CD4-positive, CD25-positive, alpha-beta regulatory T cell (primary cell): ENCODE results near the gene COPB1. TPM values are rescaled to one million over a fixed set of nuclear protein-coding genes. Genes with fewer than 3 reads are reported as not detected.
"Not testable (repeated sequence)": the region's sequence is repeated elsewhere in the genome, so short reads cannot be mapped to it uniquely, and the experiment has no call there.

Experiments
- ATAC-seq, 2 donors: fragments of 150-1000 bp; cut with Tn5 transposase; one replicate each; pipeline ENCODE4 v1.10.0; 2021; ENCODE audit warnings: low read depth in 2 of 2, moderate number of reproducible peaks in 2 of 2, moderate library complexity in 1 of 2
- DNase-seq, 3 donors: peaks; one replicate each; pipeline versions ENCODE4 v3.0.0 to v3.0.0-alpha.2; 2012 to 2022; ENCODE audit warnings: mixed read lengths in 1 of 3
- H3K27ac ChIP-seq: one replicate; pipeline ENCODE4 v1.7.0; 2013; ENCODE audit warnings: mild to moderate bottlenecking, low read length; ENCODE audit not compliant: insufficient read depth, poor library complexity, severe bottlenecking
- H3K27me3 ChIP-seq: one replicate; pipeline ENCODE4 v1.7.0; 2013; ENCODE audit warnings: low read length; ENCODE audit not compliant: control insufficient read depth, insufficient read depth
- H3K36me3 ChIP-seq: one replicate; pipeline ENCODE4 v1.7.0; 2013; ENCODE audit warnings: mild to moderate bottlenecking, low read length, moderate library complexity; ENCODE audit not compliant: control insufficient read depth, insufficient read depth
- H3K4me1 ChIP-seq: 2 replicates; pipeline ENCODE4 v1.7.0; 2013; ENCODE audit warnings: mild to moderate bottlenecking, low read length; ENCODE audit not compliant: insufficient read depth, control insufficient read depth, poor library complexity, severe bottlenecking
- H3K4me3 ChIP-seq: one replicate; pipeline ENCODE4 v1.7.0; 2013; ENCODE audit warnings: low read depth, mild to moderate bottlenecking, low read length, moderate library complexity
- H3K9me3 ChIP-seq, 2 experiments: 1 replicate in 1 of 2; 2 replicates in 1 of 2; pipeline ENCODE4 v1.7.0; 2013; ENCODE audit warnings: low read length in 2 of 2, mild to moderate bottlenecking in 1 of 2, moderate library complexity in 1 of 2; ENCODE audit not compliant: control insufficient read depth in 2 of 2
- H3K27ac Mint-ChIP-seq, 3 donors: one replicate each; pipeline ENCODE4 v1.8.0; 2020 to 2022; ENCODE audit warnings: mild to moderate bottlenecking in 3 of 3, mixed read lengths in 3 of 3, moderate library complexity in 2 of 3
- H3K27me3 Mint-ChIP-seq: one replicate; pipeline ENCODE4 v1.8.0; 2022; ENCODE audit warnings: mild to moderate bottlenecking, mixed read lengths
- H3K36me3 Mint-ChIP-seq: one replicate; pipeline ENCODE4 v1.8.0; 2020; ENCODE audit warnings: mixed read lengths
- H3K4me1 Mint-ChIP-seq, 4 donors: one replicate each; pipeline ENCODE4 v1.8.0; 2020 to 2022; ENCODE audit warnings: mixed read lengths in 4 of 4, mild to moderate bottlenecking in 1 of 4
- H3K4me3 Mint-ChIP-seq, 4 donors: one replicate each; pipeline ENCODE4 v1.8.0; 2020 to 2022; ENCODE audit warnings: mild to moderate bottlenecking in 4 of 4, mixed read lengths in 4 of 4, moderate library complexity in 3 of 4
- H3K9me3 Mint-ChIP-seq, 7 donors: one replicate each; pipeline ENCODE4 v1.8.0; 2020 to 2022; ENCODE audit warnings: mixed read lengths in 7 of 7, mild to moderate bottlenecking in 3 of 7, moderate library complexity in 2 of 7
- polyA plus RNA-seq, 4 donors: library from polyadenylated mRNA; unstranded; fragments of 300-500 nt; fragmentation: Illumina TruSeq; gene quantifications; one replicate each; pipeline ENCODE4 v1.2.3, GENCODE V29; 2021
- total RNA-seq: library from RNA; stranded (reverse); gene quantifications from one replicate; pipeline ENCODE4 v1.2.3, GENCODE V29; 2022

COPB1 gene
- total and polyA plus RNA-seq, 5 donors from 2014 or later: 66.1 to 94.9 (median 78.0) TPM

DNA sequence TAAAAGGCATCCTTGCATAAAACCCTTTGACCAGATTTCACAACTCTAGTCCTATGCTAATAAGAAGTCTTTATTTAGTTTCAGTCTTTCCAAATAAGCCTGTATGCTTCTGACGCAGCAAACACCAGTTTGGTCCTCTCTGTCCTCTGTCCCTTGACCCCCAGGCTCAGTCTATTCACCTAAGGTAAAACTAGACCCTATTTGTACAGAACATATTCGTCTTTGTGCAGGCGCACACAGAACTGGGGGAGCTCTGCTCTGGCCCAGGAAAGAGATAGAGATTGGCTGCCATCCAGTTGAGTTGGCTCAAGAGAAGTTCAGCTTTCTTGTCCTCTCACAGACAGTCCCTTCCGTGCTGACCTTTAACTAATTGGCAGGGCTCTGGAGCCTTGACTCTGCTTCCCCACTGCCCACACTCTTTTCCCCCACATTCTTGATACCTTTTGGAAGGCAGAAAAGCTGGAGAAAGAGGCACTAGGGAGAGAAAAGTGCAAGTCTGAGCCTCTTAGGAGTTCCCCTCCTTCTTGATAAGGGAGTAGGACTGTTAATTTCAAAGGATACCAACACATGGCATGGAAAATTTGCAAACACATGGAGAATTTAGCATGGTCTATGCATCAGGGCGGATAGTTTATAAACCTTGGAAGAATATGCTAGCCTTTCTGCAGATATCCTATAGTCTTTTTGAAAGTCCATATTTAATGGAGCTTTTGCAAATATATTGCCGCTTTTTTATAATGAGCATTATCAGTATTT is 41.8 kb upstream of the COPB1 start:
- peaks cover 0 to 2% (median 0%) of the 10 kb centered on the region in 7 donors for H3K9me3 Mint-ChIP-seq
- H3K4me1 Mint-ChIP-seq: peaks cover 19 to 65% (median 23%) of the 10 kb centered on the region in 4 donors
- H3K36me3 Mint-ChIP-seq: peaks cover 8% of the 10 kb centered on the region
- no peaks in the 10 kb centered on the region for H3K27me3 ChIP-seq
- ATAC-seq (no peak), DNase-seq (no peak)
- H3K4me3 ChIP-seq: no peak overlapping the region
- H3K4me1 ChIP-seq: peaks cover 10% of the 10 kb centered on the region
- no peaks in the 10 kb centered on the region for H3K36me3 ChIP-seq
- no peaks in the 10 kb centered on the region for H3K9me3 ChIP-seq
- no peaks in the 10 kb centered on the region for H3K27me3 Mint-ChIP-seq
- peak overlapping the region in 1 of 3 donors; percentile 46 for H3K27ac Mint-ChIP-seq
- H3K4me3 Mint-ChIP-seq: no peak overlapping the region
- no peak overlapping the region for H3K27ac ChIP-seq

GRCh38 chr11:14539982-14540421 is 40.4 kb upstream of the COPB1 start:
- DNase-seq (no peak), ATAC-seq (no peak)
- Histone ChIP-seq H3K4me3 (no peak overlapping the region), H3K9me3 (no peaks in the 10 kb centered on the region), H3K4me1 (peaks cover 10% of the 10 kb centered on the region), H3K36me3 (no peaks in the 10 kb centered on the region), H3K27ac (no peak overlapping the region), H3K27me3 (no peaks in the 10 kb centered on the region)
- no peaks in the 10 kb centered on the region for H3K27me3 Mint-ChIP-seq
- H3K4me3 Mint-ChIP-seq: peak overlapping the region in 1 of 4 donors; percentile 34
- peak overlapping the region in 2 of 3 donors; percentile 31 to 88 for H3K27ac Mint-ChIP-seq
- peaks cover 0 to 2% (median 0%) of the 10 kb centered on the region in 7 donors for H3K9me3 Mint-ChIP-seq
- H3K4me1 Mint-ChIP-seq: peaks cover 13 to 55% (median 18%) of the 10 kb centered on the region in 4 donors
- H3K36me3 Mint-ChIP-seq: peaks cover 8% of the 10 kb centered on the region

DNA sequence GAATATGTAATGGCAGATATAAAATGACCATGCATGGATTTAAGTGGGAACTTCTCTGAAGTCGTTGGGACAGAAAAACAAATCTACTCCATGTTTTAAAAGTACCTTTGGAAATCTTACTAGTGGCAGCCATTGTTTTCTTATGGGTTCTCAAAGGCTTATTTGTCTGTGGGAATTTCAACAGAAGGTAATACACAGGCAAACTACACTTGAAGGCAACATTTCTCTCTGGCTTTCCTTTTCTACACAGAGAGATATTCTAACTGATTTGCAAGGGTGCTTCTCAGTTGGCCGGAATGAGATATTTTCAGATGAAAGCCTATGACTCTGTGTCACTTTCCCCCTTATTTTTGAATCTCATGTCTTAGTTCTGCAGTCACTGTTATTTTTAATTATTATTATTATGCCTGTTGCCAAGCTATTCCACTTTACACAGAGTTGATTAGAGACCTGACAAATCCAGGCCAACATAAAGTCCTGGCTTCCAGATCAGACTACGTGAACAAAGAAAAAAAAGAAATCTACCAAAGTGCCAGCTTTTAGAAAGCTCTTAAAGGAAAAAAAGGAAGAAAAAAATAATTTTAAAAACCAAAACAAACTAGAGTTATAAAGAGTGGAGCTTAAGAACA is 39.4 kb upstream of the COPB1 start:
- no peak overlapping the region for H3K27ac ChIP-seq
- Mint-ChIP-seq H3K36me3 (peaks cover 4% of the 10 kb centered on the region), H3K27ac (peak overlapping the region; percentile 52 to 94 (median 88)), H3K4me1 (peaks cover 6 to 46% (median 13%) of the 10 kb centered on the region in 4 donors), H3K4me3 (no peak overlapping the region), H3K9me3 (peaks cover 0 to 2% (median 0%) of the 10 kb centered on the region in 7 donors), H3K27me3 (no peaks in the 10 kb centered on the region)
- H3K4me3 ChIP-seq: no peak overlapping the region
- no peaks in the 10 kb centered on the region for H3K36me3 ChIP-seq
- no peak for DNase-seq
- no peaks in the 10 kb centered on the region for H3K9me3 ChIP-seq
- no peak for ATAC-seq
- no peaks in the 10 kb centered on the region for H3K27me3 ChIP-seq
- peaks cover 10% of the 10 kb centered on the region for H3K4me1 ChIP-seq

DNA sequence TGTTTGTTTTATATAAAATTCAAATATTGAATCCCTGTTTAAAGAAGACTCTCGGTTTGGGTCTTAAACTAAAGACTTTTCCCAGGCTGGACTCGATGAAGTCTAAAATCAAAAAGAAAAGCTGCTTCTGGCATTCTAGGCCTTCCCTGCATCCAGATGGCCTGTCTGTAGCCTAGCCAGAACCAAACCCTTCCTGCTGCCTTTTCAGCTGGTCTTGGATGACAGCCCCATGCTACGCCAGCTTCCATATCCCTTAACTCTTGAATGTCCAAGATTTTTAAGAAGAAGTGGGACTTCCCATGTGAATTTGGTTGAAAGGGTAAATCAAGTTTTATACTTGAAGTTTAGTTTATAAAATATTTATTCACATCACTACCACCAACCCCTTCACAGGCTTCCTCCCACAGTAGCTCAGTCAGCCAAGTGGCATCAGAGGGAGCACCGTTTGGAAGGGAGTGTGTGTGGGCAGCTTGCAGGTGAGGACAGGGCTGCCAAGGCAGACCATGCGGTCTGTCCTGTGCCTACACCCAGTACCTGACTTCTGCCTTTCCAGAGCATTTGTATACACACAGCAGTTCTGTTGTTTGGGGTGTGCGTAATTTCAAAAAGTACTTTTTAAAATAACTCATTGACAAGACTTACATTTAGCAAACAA is 38.8 kb upstream of the COPB1 start:
- peak overlapping the region in 2 of 3 donors; percentile 15 to 60 for H3K27ac Mint-ChIP-seq

GRCh38 chr11:14537134-14537599 is 37.6 kb upstream of the COPB1 start:
- peak overlapping the region; percentile 34 for H3K27ac ChIP-seq
- Mint-ChIP-seq H3K4me3 (peak overlapping the region; percentile 42 to 81 (median 78)), H3K4me1 (peaks cover 6 to 42% (median 10%) of the 10 kb centered on the region in 4 donors), H3K27me3 (no peaks in the 10 kb centered on the region), H3K36me3 (peaks cover 8% of the 10 kb centered on the region), H3K9me3 (peaks cover 0 to under 1% (median 0%) of the 10 kb centered on the region in 7 donors), H3K27ac (peak overlapping the region; percentile 43 to 75 (median 71))
- peaks cover 10% of the 10 kb centered on the region for H3K4me1 ChIP-seq
- no peaks in the 10 kb centered on the region for H3K27me3 ChIP-seq
- DNase-seq (peak; percentile 11 to 71 (median 67)), ATAC-seq (peak; percentile 60 to 74)
- H3K4me3 ChIP-seq: peak overlapping the region; percentile 80
- no peaks in the 10 kb centered on the region for H3K36me3 ChIP-seq
- no peaks in the 10 kb centered on the region for H3K9me3 ChIP-seq

More for the DNA sequence above, 38.8 kb upstream of the COPB1 start:
- Histone ChIP-seq H3K9me3 (no peaks in the 10 kb centered on the region), H3K4me1 (peaks cover 10% of the 10 kb centered on the region), H3K27me3 (no peaks in the 10 kb centered on the region), H3K27ac (no peak overlapping the region), H3K4me3 (no peak overlapping the region), H3K36me3 (no peaks in the 10 kb centered on the region)
- H3K9me3 Mint-ChIP-seq: peaks cover 0 to 2% (median 0%) of the 10 kb centered on the region in 7 donors
- DNase-seq (no peak), ATAC-seq (no peak)
- no peaks in the 10 kb centered on the region for H3K27me3 Mint-ChIP-seq
- peaks cover 6 to 46% (median 13%) of the 10 kb centered on the region in 4 donors for H3K4me1 Mint-ChIP-seq
- no peak overlapping the region for H3K4me3 Mint-ChIP-seq
- peaks cover 4% of the 10 kb centered on the region for H3K36me3 Mint-ChIP-seq

GRCh38 chr11:14535166-14535565 is 35.6 kb upstream of the COPB1 start:
- H3K9me3 Mint-ChIP-seq, H3K36me3 ChIP-seq, H3K9me3 ChIP-seq, DNase-seq, H3K27ac Mint-ChIP-seq, H3K4me1 ChIP-seq, H3K4me3 ChIP-seq, ATAC-seq, H3K27me3 Mint-ChIP-seq, H3K4me3 Mint-ChIP-seq, H3K27me3 ChIP-seq, H3K27ac ChIP-seq: not testable (repeated sequence)
- peaks cover 6 to 28% (median 10%) of the 10 kb centered on the region in 4 donors for H3K4me1 Mint-ChIP-seq
- H3K36me3 Mint-ChIP-seq: peaks cover 12% of the 10 kb centered on the region

DNA sequence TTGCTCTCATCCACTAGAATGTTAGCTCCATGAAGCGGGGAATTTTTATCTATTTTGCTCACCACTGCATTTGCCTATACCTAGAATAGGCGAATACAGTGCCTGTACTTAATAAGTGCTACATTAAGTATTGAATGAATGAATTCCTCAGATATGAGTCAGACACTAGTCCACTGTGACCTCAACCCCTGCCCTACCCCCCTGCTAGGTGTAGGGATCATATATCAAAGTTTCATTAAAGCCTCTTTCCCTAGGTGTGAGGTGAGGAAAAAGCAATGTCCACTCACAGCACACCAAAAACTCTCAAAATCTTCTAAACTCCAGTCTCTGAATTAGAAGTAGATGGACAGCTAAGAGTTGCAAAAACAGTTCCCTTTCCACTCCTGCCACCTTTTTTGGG is 30.3 kb upstream of the COPB1 start:
- H3K4me3 Mint-ChIP-seq: no peak overlapping the region
- Histone ChIP-seq H3K36me3 (no peaks in the 10 kb centered on the region), H3K4me1 (no peaks in the 10 kb centered on the region), H3K4me3 (no peak overlapping the region), H3K9me3 (no peaks in the 10 kb centered on the region), H3K27ac (no peak overlapping the region), H3K27me3 (no peaks in the 10 kb centered on the region)
- H3K9me3 Mint-ChIP-seq: no peaks in the 10 kb centered on the region
- peak overlapping the region in 1 of 3 donors; percentile 34 for H3K27ac Mint-ChIP-seq
- no peak for DNase-seq
- peaks cover 0 to 6% (median 0%) of the 10 kb centered on the region in 4 donors for H3K4me1 Mint-ChIP-seq
- H3K27me3 Mint-ChIP-seq: no peaks in the 10 kb centered on the region
- no peak for ATAC-seq
- H3K36me3 Mint-ChIP-seq: peaks cover 8% of the 10 kb centered on the region
